ENCODE data around the gene MEGF6. TPM values are rescaled to one million over a fixed set of nuclear protein-coding genes. Genes with fewer than 3 reads are reported as not detected.
A peak's percentile ranks its signal among the peaks of the same experiment; 100 is the strongest.

Gene MEGF6
- total and polyA plus RNA-seq, 2 of the 8 experiments (the other 6 are each of a cell fraction or from before 2014, with no cell fraction given) = 4.1 to 14.8 TPM

DNA sequence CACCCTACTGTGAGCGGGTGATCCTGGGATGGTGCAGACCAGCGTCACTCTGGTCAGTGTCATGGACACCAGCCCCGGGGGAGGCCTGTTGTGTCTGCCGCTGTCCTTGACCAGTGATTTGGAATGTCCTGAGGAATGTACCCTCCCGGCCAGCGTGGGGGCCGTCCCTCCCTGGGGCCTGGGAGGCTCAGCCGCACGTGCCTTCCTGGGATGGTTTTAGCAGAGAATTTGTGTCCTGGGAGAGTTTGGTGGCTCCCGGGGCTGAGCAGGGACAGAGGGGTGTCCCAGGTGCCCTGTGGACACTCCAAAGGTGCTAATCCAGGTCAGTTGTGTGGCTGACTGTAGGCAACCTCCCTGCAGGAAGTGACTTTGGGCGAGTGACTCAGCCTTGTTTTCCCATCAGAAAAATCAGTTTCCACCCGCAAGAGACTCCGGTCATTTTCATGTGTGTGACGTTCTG lies 150.6 kb downstream of the MEGF6 start:
- Histone ChIP-seq H2AK5ac (ENCODE audit: low read depth, low read length) (no peak overlapping the region), H2BK15ac (ENCODE audit: low read length) (no peak overlapping the region), H4K5ac (ENCODE audit: insufficient read length, low read depth, low read length) (no peak overlapping the region), H3K18ac (ENCODE audit: extremely low read depth, low read length) (no peak overlapping the region; the same call in 1 of the 2 replicates), H3K36me3 (ENCODE audit: control insufficient read depth in 2 of 4, insufficient read depth in 4 of 4, low read length in 3 of 4) (no peaks in the 10 kb centered on the region), H3K4me3 (ENCODE audit: extremely low read depth in 1 of 4, insufficient read depth in 2 of 4, low read depth in 3 of 4, low read length in 4 of 4) (no peak overlapping the region), H3K79me2 (ENCODE audit: control insufficient read depth in 1 of 2, insufficient read depth in 2 of 2, low read length in 2 of 2) (peaks cover 0 to 11% of the 10 kb centered on the region in 2 experiments; a peak in 1 of 4 replicates), H3K27ac (ENCODE audit: low read depth, low read length) (no peak overlapping the region), H2BK120ac (replicated peaks; ENCODE audit: low read depth, low read length) (no peak overlapping the region), H3K14ac (ENCODE audit: insufficient read length) (no peak overlapping the region), H3K4me1 (replicated peaks in 1 of 4; ENCODE audit: control insufficient read depth in 3 of 4, insufficient read depth in 4 of 4, low read length in 3 of 4) (peaks cover 0 to 5% (median 4%) of the 10 kb centered on the region in 4 experiments; a peak in 6 of 7 replicates), H3K4ac (replicated peaks; ENCODE audit: insufficient read length, low read depth, low read length) (no peak overlapping the region), H4K91ac (replicated peaks; ENCODE audit: insufficient read length, low read length) (no peak overlapping the region), H3K9me3 (ENCODE audit: insufficient read depth in 2 of 2, low read depth in 1 of 2, low read length in 1 of 2) (no peaks in the 10 kb centered on the region), H3K4me2 (ENCODE audit: insufficient read depth in 1 of 2, low read depth in 2 of 2, low read length in 2 of 2) (no peak overlapping the region), H2AFZ (ENCODE audit: low read length) (no peak overlapping the region), H3K27me3 (replicated peaks in 1 of 4; ENCODE audit: control insufficient read depth in 3 of 4, extremely low read depth in 1 of 4, insufficient read depth in 3 of 4, low read length in 3 of 4) (no peaks in the 10 kb centered on the region), H3K23ac (ENCODE audit: insufficient read length) (no peak overlapping the region), H4K8ac (ENCODE audit: extremely low read depth, insufficient read depth, low read length) (no peak overlapping the region), H2BK5ac (ENCODE audit: low read depth, low read length) (peak overlapping the region; percentile 63; the same call in 1 of the 2 replicates), H3K79me1 (ENCODE audit: low read depth, low read length) (peaks cover 5% of the 10 kb centered on the region; the same call in 1 of the 2 replicates), H4K20me1 (replicated peaks in 1 of 2; ENCODE audit: control insufficient read depth in 1 of 2, insufficient read depth in 2 of 2, low read length in 2 of 2) (peaks cover 3 to 16% of the 10 kb centered on the region in 2 experiments), H3K56ac (replicated peaks; ENCODE audit: insufficient read length, low read depth, low read length) (no peak overlapping the region), H3K9ac (replicated peaks in 1 of 4; ENCODE audit: extremely low read depth in 1 of 4, low read depth in 3 of 4, low read length in 3 of 4) (no peak overlapping the region; a peak in 1 of 7 replicates), H2BK20ac (ENCODE audit: low read length) (no peak overlapping the region), H2BK12ac (ENCODE audit: low read depth, low read length) (no peak overlapping the region), H3K23me2 (ENCODE audit: low read depth, low read length) (no peaks in the 10 kb centered on the region)
- ChIA-PET POLR2A (ENCODE audit: partially characterized antibody) (interaction anchor here (0.9 to 1.1 kb wide), 2 partner anchors 11 to 12 kb away, joined by 3 to 5 read pairs; no protein-coding TSS in a partner anchor), CTCF (ENCODE audit: partially characterized antibody) (interaction anchor here (1.0 to 1.1 kb wide), 2 partner anchors 8 to 11 kb away, joined by 6 read pairs; no protein-coding TSS in a partner anchor)
- 87% methylated on average over 14 of the region's 14 CpGs; no CpG with 5 or more reads in 1 of the 2 experiments for WGBS, 2 experiments (ENCODE audit: extremely low coverage in 1 of 2, insufficient coverage in 1 of 2, insufficient read length in 1 of 2, insufficient replicate concordance in 2 of 2, low coverage in 1 of 2, low lambda C conversion rate in 2 of 2, missing lambda C conversion rate in 1 of 2)
- DNase-seq (ENCODE audit: low read depth in 1 of 2, low spot score in 2 of 2) (no peak), FAIRE-seq (no peak)
- no peak for TF ChIP-seq SAP30 (IDR thresholded peaks at IDR 0.05; ENCODE audit: insufficient read depth, insufficient replicate concordance, low read length)

Data from H1 (cell line).